Stimulated activated CD4-positive, alpha-beta T cell treated with anti-CD3 and anti-CD28 coated beads, Interleukin-12 subunit alpha, Interleukin-12 subunit beta, amount 100 ng/mL, for 4 hours (primary cell): ENCODE measurements around the gene P4HTM.
A peak's percentile ranks its signal among the peaks of the same experiment; 100 is the strongest.
"Not testable (repeated sequence)": the region's sequence is repeated elsewhere in the genome, so short reads cannot be mapped to it uniquely, and the experiment has no call there.

Experiments
- DNase-seq: peaks from one replicate; pipeline ENCODE4 v3.0.0-alpha.2; 2020

P4HTM gene

GRCh38 chr3:48985831-48986376, 4.1 kb upstream of the P4HTM start:
- no peak for DNase-seq

GRCh38 chr3:48989126-48989795, 780 bp upstream of the P4HTM start:
- no peak for DNase-seq

- peak; percentile 18 for DNase-seq
Measured at GRCh38 chr3:48990636-48991469, 812 bp downstream of the P4HTM start.

GRCh38 chr3:48991851-48992545, 2.0 kb downstream of the P4HTM start:
- no peak for DNase-seq

GRCh38 chr3:48993834-48994233, 3.8 kb downstream of the P4HTM start:
- no peak for DNase-seq

- DNase-seq, result no peak
Measured at GRCh38 chr3:48996640-48997039, 6.6 kb downstream of the P4HTM start.

- no peak for DNase-seq
Measured at GRCh38 chr3:48997102-48997635, 7.1 kb downstream of the P4HTM start.

- DNase-seq, result no peak
Measured at GRCh38 chr3:48997714-48998637, 7.9 kb downstream of the P4HTM start.

- no peak for DNase-seq
Measured at GRCh38 chr3:48999085-48999858, 9.2 kb downstream of the P4HTM start.

GRCh38 chr3:49001155-49001554, 11.1 kb downstream of the P4HTM start:
- DNase-seq, result no peak

- no peak for DNase-seq
Measured at GRCh38 chr3:49004352-49005302, 14.6 kb downstream of the P4HTM start.

GRCh38 chr3:49005303-49005680, 15.3 kb downstream of the P4HTM start:
- DNase-seq, result no peak

GRCh38 chr3:49005998-49006397, 16.0 kb downstream of the P4HTM start:
- DNase-seq, result no peak

GRCh38 chr3:49006408-49007067, 16.5 kb downstream of the P4HTM start:
- DNase-seq, result no peak

GRCh38 chr3:49007068-49007770, 17.2 kb downstream of the P4HTM start, which contains the start of gene WDR6:
Gene WDR6, plus strand, starts transcription at chr3:49007391. Its CDS starts 41 bp downstream, at chr3:49007432.
- DNase-seq, result peak; percentile 96

GRCh38 chr3:49007771-49008528, 17.9 kb downstream of the P4HTM start:
- peak; percentile 87 for DNase-seq

- DNase-seq, result not testable (repeated sequence)
Measured at GRCh38 chr3:49008627-49009026, 18.6 kb downstream of the P4HTM start.

- no peak for DNase-seq
Measured at GRCh38 chr3:49009396-49009795, 19.4 kb downstream of the P4HTM start.
